GM18507 (cell line): ENCODE data around the gene NAA38.

Experiments used
- DNase-seq: peaks from one replicate; pipeline ENCODE4 v3.0.0; 2011; ENCODE audit warnings: low read depth; ENCODE audit not compliant: insufficient read length; ENCODE audit errors: extremely low spot score
- FAIRE-seq: peaks from 2 replicates; lab custom pipeline; 2011; peaks lifted over from hg19 to GRCh38; lab: Jason Lieb, UNC

Gene NAA38

GRCh38 chr17:7809086-7809790 lies 48.1 kb downstream of the NAA38 start:
- FAIRE-seq: no peak
- no peak for DNase-seq

- DNase-seq (no peak), FAIRE-seq (no peak)
These were observed 50.2 kb downstream of the NAA38 start for GRCh38 chr17:7807206-7807605.
